ENCODE data around the gene PLXNA2. TPM values are rescaled to one million over a fixed set of nuclear protein-coding genes. Genes with fewer than 3 reads are reported as not detected.

Gene PLXNA2
- total RNA-seq, 1 donor from 2014 or later, result 1.7 TPM

- Histone ChIP-seq H3K27me3 (no peaks in the 10 kb centered on the region), H3K4me2 (no peak overlapping the region), H3K4me3 (no peak overlapping the region), H3K4me1 (peaks cover 30% of the 10 kb centered on the region), H3K27ac (no peak overlapping the region), H3F3A (ENCODE audit: low read depth) (peaks cover 24% of the 10 kb centered on the region), H3K9ac (no peak overlapping the region), H2AFZ (replicated peaks) (no peak overlapping the region), H3K79me2 (ENCODE audit: low read depth) (no peaks in the 10 kb centered on the region), H4K20me1 (ENCODE audit: low read depth) (no peaks in the 10 kb centered on the region), H3K9me3 (ENCODE audit: low read depth) (no peaks in the 10 kb centered on the region), H3K36me3 (no peaks in the 10 kb centered on the region)
- TF ChIP-seq EZH2 (IDR thresholded peaks at IDR 0.05), result no peak
- no peak for TF ChIP-seq CTCF (IDR thresholded peaks at IDR 0.05)
- no peak for TF ChIP-seq EZH2phosphoT487 (IDR thresholded peaks at IDR 0.05)
- no peak for DNase-seq (ENCODE audit: low spot score)
- H3K27ac Mint-ChIP-seq, result no peak overlapping the region
- peaks cover 30% of the 10 kb centered on the region for H3K4me1 Mint-ChIP-seq
- no peak overlapping the region for H3K4me3 Mint-ChIP-seq
- H3K27me3 Mint-ChIP-seq (ENCODE audit: insufficient read depth, low read depth), result peaks cover 3% of the 10 kb centered on the region
- H3K36me3 Mint-ChIP-seq, result peaks cover 30% of the 10 kb centered on the region
- H3K9me3 Mint-ChIP-seq, result no peaks in the 10 kb centered on the region
These were observed 202.1 kb downstream of the PLXNA2 start for GRCh38 chr1:208042041-208042615.

- peaks cover 32% of the 10 kb centered on the region for H3K36me3 Mint-ChIP-seq
- peaks cover 28% of the 10 kb centered on the region for H3K4me1 Mint-ChIP-seq
- Histone ChIP-seq H3K9me3 (ENCODE audit: low read depth) (no peaks in the 10 kb centered on the region), H2AFZ (replicated peaks) (peak overlapping the region; percentile 36), H3K27ac (peak overlapping the region; percentile 59), H3K27me3 (no peaks in the 10 kb centered on the region), H3K4me1 (peaks cover 30% of the 10 kb centered on the region), H3F3A (ENCODE audit: low read depth) (peaks cover 24% of the 10 kb centered on the region), H4K20me1 (ENCODE audit: low read depth) (no peaks in the 10 kb centered on the region), H3K4me3 (no peak overlapping the region), H3K4me2 (peak overlapping the region; percentile 62), H3K9ac (no peak overlapping the region), H3K36me3 (no peaks in the 10 kb centered on the region), H3K79me2 (ENCODE audit: low read depth) (no peaks in the 10 kb centered on the region)
- no peak overlapping the region for H3K4me3 Mint-ChIP-seq
- H3K27ac Mint-ChIP-seq, result peak overlapping the region; percentile 35
- no peak for TF ChIP-seq EZH2 (IDR thresholded peaks at IDR 0.05)
- TF ChIP-seq CTCF (IDR thresholded peaks at IDR 0.05), result no peak
- no peak for TF ChIP-seq EZH2phosphoT487 (IDR thresholded peaks at IDR 0.05)
- DNase-seq (ENCODE audit: low spot score), result no peak
- no peaks in the 10 kb centered on the region for H3K9me3 Mint-ChIP-seq
- peaks cover 3% of the 10 kb centered on the region for H3K27me3 Mint-ChIP-seq (ENCODE audit: insufficient read depth, low read depth)
These were observed 202.7 kb downstream of the PLXNA2 start for GRCh38 chr1:208041505-208041904.

GRCh38 chr1:208040821-208041297 lies 203.3 kb downstream of the PLXNA2 start:
- peaks cover 24% of the 10 kb centered on the region for H3K4me1 Mint-ChIP-seq
- DNase-seq (ENCODE audit: low spot score), result peak; percentile 80

More at GRCh38 chr1:208040821-208041297, 203.3 kb downstream of the PLXNA2 start:
- Mint-ChIP-seq H3K36me3 (peaks cover 29% of the 10 kb centered on the region), H3K9me3 (no peaks in the 10 kb centered on the region), H3K27me3 (ENCODE audit: insufficient read depth, low read depth) (peaks cover 3% of the 10 kb centered on the region), H3K4me3 (no peak overlapping the region), H3K27ac (no peak overlapping the region)
- Histone ChIP-seq H3K27ac (peak overlapping the region; percentile 59), H4K20me1 (ENCODE audit: low read depth) (no peaks in the 10 kb centered on the region), H3K79me2 (ENCODE audit: low read depth) (no peaks in the 10 kb centered on the region), H3K9ac (no peak overlapping the region), H3K4me2 (peak overlapping the region; percentile 62), H3K4me3 (no peak overlapping the region), H3K27me3 (no peaks in the 10 kb centered on the region), H2AFZ (replicated peaks) (peak overlapping the region; percentile 36), H3F3A (ENCODE audit: low read depth) (peaks cover 24% of the 10 kb centered on the region), H3K4me1 (peaks cover 30% of the 10 kb centered on the region), H3K9me3 (ENCODE audit: low read depth) (no peaks in the 10 kb centered on the region), H3K36me3 (no peaks in the 10 kb centered on the region)
- no peak for TF ChIP-seq EZH2 (IDR thresholded peaks at IDR 0.05)
- TF ChIP-seq EZH2phosphoT487 (IDR thresholded peaks at IDR 0.05), result no peak
- TF ChIP-seq CTCF (IDR thresholded peaks at IDR 0.05), result no peak
